ENCODE results near the gene ERBB4. TPM values are rescaled to one million over a fixed set of nuclear protein-coding genes. Genes with fewer than 3 reads are reported as not detected.

ERBB4 gene
- total and polyA plus RNA-seq, 10 of the 15 experiments (the other 5 are each of a cell fraction or from before 2014, with no cell fraction given): under 0.01 to 0.23 (median 0.01) TPM; not detected in 4

GRCh38 chr2:212546669-212547068 is 8.1 kb upstream of the ERBB4 start:
- ChIA-PET CTCF (interaction anchor here (1.0 kb wide), 1 partner anchor 8 kb away, joined by 3 read pairs; no protein-coding TSS in a partner anchor), SMC1A (ENCODE audit: uncharacterized antibody, unreplicated experiment) (no interaction called here), POLR2A (no interaction called here), RAD21 (ENCODE audit: unreplicated experiment) (no interaction called here)
- DNase-seq (ENCODE audit: low read depth, low spot score) (no peak), FAIRE-seq (no peak), ATAC-seq (no peak)
- Histone ChIP-seq H3K4me3 (no peak overlapping the region), H3K9ac (ENCODE audit: control insufficient read depth, insufficient read depth, low read length) (no peak overlapping the region), H3K79me2 (ENCODE audit: control insufficient read depth, insufficient read depth, low read length) (no peaks in the 10 kb centered on the region), H3K36me3 (ENCODE audit: control insufficient read depth in 2 of 2, insufficient read depth in 2 of 2, low read length in 1 of 2) (no peaks in the 10 kb centered on the region), H3K4me1 (ENCODE audit: control insufficient read depth, insufficient read depth, low read length) (no peaks in the 10 kb centered on the region), H2AFZ (ENCODE audit: control insufficient read depth, low read depth, low read length) (no peak overlapping the region), H3K27me3 (replicated peaks in 1 of 2; ENCODE audit: control insufficient read depth in 2 of 2, insufficient read depth in 2 of 2, low read length in 1 of 2) (no peaks in the 10 kb centered on the region), H3K4me2 (ENCODE audit: control insufficient read depth, insufficient read depth) (no peak overlapping the region), H3K27ac (ENCODE audit: control insufficient read depth, insufficient read depth) (no peak overlapping the region), H4K20me1 (ENCODE audit: control insufficient read depth, insufficient read depth) (no peaks in the 10 kb centered on the region), H3K9me3 (replicated peaks; ENCODE audit: control insufficient read depth, insufficient read depth, low read length) (no peaks in the 10 kb centered on the region)
- intact Hi-C loops (cut with micrococcal nuclease; ENCODE audit: unreplicated experiment): loop anchor here (5.0 kb wide), 1 partner anchor 384 kb away; no protein-coding TSS in a partner anchor
- 38% methylated on average over 1 of the region's 1 CpG for WGBS (ENCODE audit: insufficient coverage, insufficient replicate concordance, low lambda C conversion rate, missing lambda C conversion rate)
- no TSS peak for BruUV-seq (replicated peaks)
- in situ Hi-C loops (cut with MboI): no loop called here
- TF ChIP-seq BMI1 (IDR thresholded peaks at IDR 0.05; ENCODE audit: borderline replicate concordance): no peak
- no peak for TF ChIP-seq ZBTB33 (IDR thresholded peaks at IDR 0.05)
- TF ChIP-seq KAT2A (conservative IDR thresholded peaks at IDR 0.05; ENCODE audit: control insufficient read depth, low read depth, low read length): no peak
- TF ChIP-seq SREBF2 (IDR thresholded peaks at IDR 0.05; ENCODE audit: low read length): no peak
- no peak for TF ChIP-seq NFYA (IDR thresholded peaks at IDR 0.05; ENCODE audit: borderline replicate concordance, low read depth, low read length)
- TF ChIP-seq MAX (IDR thresholded peaks at IDR 0.05; ENCODE audit: low read depth, low read length): no peak
- no peak for TF ChIP-seq SUPT20H (IDR thresholded peaks at IDR 0.05; ENCODE audit: borderline replicate concordance, control insufficient read depth, low read depth, low read length)
- TF ChIP-seq RBBP5 (conservative IDR thresholded peaks at IDR 0.05): no peak
- TF ChIP-seq NR2C2 (IDR thresholded peaks at IDR 0.05; ENCODE audit: borderline replicate concordance, control insufficient read depth, insufficient read length, low read depth): no peak
